HepG2 (cell line): Measurements from ENCODE around the gene METTL26. TPM values are rescaled to one million over a fixed set of nuclear protein-coding genes. Genes with fewer than 3 reads are reported as not detected.

Experiments
- MZF1 ChIP-seq: sonication (generic); formaldehyde crosslinking; IDR thresholded peaks from 2 replicates; pipeline ENCODE4 v1.8.1; 2023; ENCODE audit warnings: mild to moderate bottlenecking, missing genetic modification reagents, borderline replicate concordance
- RAD21 ChIP-seq: fragments of 450-650 bp; formaldehyde crosslinking; IDR thresholded peaks from 2 replicates; pipeline ENCODE4 v1.5.0; 2020; ENCODE audit warnings: mild to moderate bottlenecking
- STAG1 ChIP-seq: sonication (generic); formaldehyde crosslinking; IDR thresholded peaks from 2 replicates; pipeline ENCODE4 v1.4.0; 2020; ENCODE audit warnings: missing genetic modification reagents
- TERF1 ChIP-seq: sonication (generic); formaldehyde crosslinking; IDR thresholded peaks from 2 replicates; pipeline ENCODE4 v1.8.0; 2022; ENCODE audit warnings: mild to moderate bottlenecking, missing genetic modification reagents, moderate library complexity
- XRCC5 ChIP-seq: fragments of 200-400 bp; formaldehyde crosslinking; optimal IDR thresholded peaks from 2 replicates; pipeline ENCODE3; 2017; ENCODE audit warnings: mild to moderate bottlenecking, low read length
- ZC3H4 ChIP-seq: sonication (generic); formaldehyde crosslinking; IDR thresholded peaks from 2 replicates; pipeline ENCODE4 v1.4.0; 2020; ENCODE audit warnings: missing genetic modification reagents, borderline replicate concordance
- ZNF484 ChIP-seq: sonication (generic); formaldehyde crosslinking; IDR thresholded peaks from 2 replicates; pipeline ENCODE4 v1.5.1; 2020; ENCODE audit warnings: mild to moderate bottlenecking, low read depth, missing genetic modification reagents, borderline replicate concordance
- ZNF615 ChIP-seq: sonication (generic); formaldehyde crosslinking; IDR thresholded peaks from 2 replicates; pipeline ENCODE4 v1.5.0; 2020; ENCODE audit warnings: mild to moderate bottlenecking, missing genetic modification reagents, borderline replicate concordance
- ZSCAN25 ChIP-seq: sonication (generic); formaldehyde crosslinking; IDR thresholded peaks from 2 replicates; pipeline ENCODE4 v1.8.0; 2022; ENCODE audit warnings: mild to moderate bottlenecking, missing genetic modification reagents
- polyA plus RNA-seq, 8 experiments: library from polyadenylated mRNA; depleted of rRNA in 3 of 8; stranded (reverse) in 7 of 8; unstranded in 1 of 8; fragments of >200 nt; fragmentation: Illumina TruSeq in 4 of 8; extraction: Trizol in 4 of 8; gene quantifications; 2 replicates each; pipeline versions ENCODE4 v1.2.1 to v1.2.3, GENCODE V29; 2011 to 2016; ENCODE audit warnings: low read depth in 4 of 8, missing spikeins in 1 of 8, mixed read lengths in 1 of 8; ENCODE audit not compliant: insufficient read depth in 1 of 8
- total RNA-seq, 5 experiments: library from RNA; depleted of rRNA; stranded (reverse); fragments of >200 nt; fragmentation: Illumina TruSeq; extraction: Trizol; gene quantifications; 2 replicates each; pipeline ENCODE4 v1.2.3, GENCODE V29; 2016; ENCODE audit warnings: low read depth in 1 of 5
- TF ChIP-seq, protein P1 (sequence below): sonication (generic); formaldehyde crosslinking; IDR thresholded peaks from 2 replicates; pipeline ENCODE4 v1.5.0; 2020; ENCODE audit warnings: mild to moderate bottlenecking, missing genetic modification reagents
- TF ChIP-seq, protein P2 (sequence below): sonication (generic); formaldehyde crosslinking; IDR thresholded peaks from 2 replicates; pipeline ENCODE4 v1.5.1; 2020; ENCODE audit warnings: mild to moderate bottlenecking, missing genetic modification reagents, moderate library complexity
- TF ChIP-seq, protein P3 (sequence below): IDR thresholded peaks from 2 replicates; pipeline ENCODE4 v1.6.1; 2016; ENCODE audit warnings: low read depth
- TF ChIP-seq, protein P4 (sequence below), 2 experiments: sonication (generic) in 1 of 2; formaldehyde crosslinking in 1 of 2; IDR thresholded peaks; 2 replicates each; pipeline versions ENCODE4 v1.4.0 to v1.6.1; 2016 to 2020; ENCODE audit warnings: borderline replicate concordance in 1 of 2, low read depth in 1 of 2, mild to moderate bottlenecking in 1 of 2, missing genetic modification reagents in 1 of 2

The METTL26 gene
- total and polyA plus RNA-seq, 2 of the 13 experiments (the other 11 are each of a cell fraction or from before 2014, with no cell fraction given) = 65.5 to 70.1 TPM

DNA sequence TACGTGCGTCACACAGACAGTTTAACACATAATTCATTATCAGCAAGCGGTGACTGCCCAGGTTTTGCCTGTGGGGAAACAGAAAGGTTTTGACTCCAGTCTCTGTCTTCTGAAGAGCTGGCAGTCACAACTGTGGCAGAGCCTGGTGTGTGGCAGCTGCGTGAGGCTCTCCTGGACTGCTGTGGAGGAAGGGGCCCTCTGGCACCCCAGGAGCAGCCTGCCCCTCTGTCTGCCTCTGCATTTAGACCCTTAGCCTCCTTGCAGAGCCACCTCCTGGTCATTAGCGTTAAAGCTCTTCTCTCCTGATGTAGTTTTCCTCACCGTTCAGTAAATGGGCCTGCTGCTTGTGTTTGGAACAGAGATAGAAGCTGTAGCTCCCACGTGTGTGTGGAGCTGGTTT lies 35.3 kb downstream of the METTL26 start (continued):
- TF ChIP-seq, protein P1, sequence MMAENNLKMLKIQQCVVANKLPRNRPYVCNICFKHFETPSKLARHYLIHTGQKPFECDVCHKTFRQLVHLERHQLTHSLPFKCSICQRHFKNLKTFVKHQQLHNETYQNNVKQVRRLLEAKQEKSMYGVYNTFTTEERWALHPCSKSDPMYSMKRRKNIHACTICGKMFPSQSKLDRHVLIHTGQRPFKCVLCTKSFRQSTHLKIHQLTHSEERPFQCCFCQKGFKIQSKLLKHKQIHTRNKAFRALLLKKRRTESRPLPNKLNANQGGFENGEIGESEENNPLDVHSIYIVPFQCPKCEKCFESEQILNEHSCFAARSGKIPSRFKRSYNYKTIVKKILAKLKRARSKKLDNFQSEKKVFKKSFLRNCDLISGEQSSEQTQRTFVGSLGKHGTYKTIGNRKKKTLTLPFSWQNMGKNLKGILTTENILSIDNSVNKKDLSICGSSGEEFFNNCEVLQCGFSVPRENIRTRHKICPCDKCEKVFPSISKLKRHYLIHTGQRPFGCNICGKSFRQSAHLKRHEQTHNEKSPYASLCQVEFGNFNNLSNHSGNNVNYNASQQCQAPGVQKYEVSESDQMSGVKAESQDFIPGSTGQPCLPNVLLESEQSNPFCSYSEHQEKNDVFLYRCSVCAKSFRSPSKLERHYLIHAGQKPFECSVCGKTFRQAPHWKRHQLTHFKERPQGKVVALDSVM (CRISPR knock-in tag) = no peak
- peak; percentile 16; the same call in 1 of the 2 replicates for TF ChIP-seq RAD21 (CRISPR knock-in tag)
- TF ChIP-seq ZNF615 (CRISPR knock-in tag) = no peak
- no peak for TF ChIP-seq ZSCAN25 (CRISPR knock-in tag)
- TF ChIP-seq TERF1 (CRISPR knock-in tag) = no peak
- peak; percentile 16 for TF ChIP-seq XRCC5
- TF ChIP-seq STAG1 (CRISPR knock-in tag) = peak; percentile 50
- no peak for TF ChIP-seq ZC3H4 (CRISPR knock-in tag)
- TF ChIP-seq, protein P2, sequence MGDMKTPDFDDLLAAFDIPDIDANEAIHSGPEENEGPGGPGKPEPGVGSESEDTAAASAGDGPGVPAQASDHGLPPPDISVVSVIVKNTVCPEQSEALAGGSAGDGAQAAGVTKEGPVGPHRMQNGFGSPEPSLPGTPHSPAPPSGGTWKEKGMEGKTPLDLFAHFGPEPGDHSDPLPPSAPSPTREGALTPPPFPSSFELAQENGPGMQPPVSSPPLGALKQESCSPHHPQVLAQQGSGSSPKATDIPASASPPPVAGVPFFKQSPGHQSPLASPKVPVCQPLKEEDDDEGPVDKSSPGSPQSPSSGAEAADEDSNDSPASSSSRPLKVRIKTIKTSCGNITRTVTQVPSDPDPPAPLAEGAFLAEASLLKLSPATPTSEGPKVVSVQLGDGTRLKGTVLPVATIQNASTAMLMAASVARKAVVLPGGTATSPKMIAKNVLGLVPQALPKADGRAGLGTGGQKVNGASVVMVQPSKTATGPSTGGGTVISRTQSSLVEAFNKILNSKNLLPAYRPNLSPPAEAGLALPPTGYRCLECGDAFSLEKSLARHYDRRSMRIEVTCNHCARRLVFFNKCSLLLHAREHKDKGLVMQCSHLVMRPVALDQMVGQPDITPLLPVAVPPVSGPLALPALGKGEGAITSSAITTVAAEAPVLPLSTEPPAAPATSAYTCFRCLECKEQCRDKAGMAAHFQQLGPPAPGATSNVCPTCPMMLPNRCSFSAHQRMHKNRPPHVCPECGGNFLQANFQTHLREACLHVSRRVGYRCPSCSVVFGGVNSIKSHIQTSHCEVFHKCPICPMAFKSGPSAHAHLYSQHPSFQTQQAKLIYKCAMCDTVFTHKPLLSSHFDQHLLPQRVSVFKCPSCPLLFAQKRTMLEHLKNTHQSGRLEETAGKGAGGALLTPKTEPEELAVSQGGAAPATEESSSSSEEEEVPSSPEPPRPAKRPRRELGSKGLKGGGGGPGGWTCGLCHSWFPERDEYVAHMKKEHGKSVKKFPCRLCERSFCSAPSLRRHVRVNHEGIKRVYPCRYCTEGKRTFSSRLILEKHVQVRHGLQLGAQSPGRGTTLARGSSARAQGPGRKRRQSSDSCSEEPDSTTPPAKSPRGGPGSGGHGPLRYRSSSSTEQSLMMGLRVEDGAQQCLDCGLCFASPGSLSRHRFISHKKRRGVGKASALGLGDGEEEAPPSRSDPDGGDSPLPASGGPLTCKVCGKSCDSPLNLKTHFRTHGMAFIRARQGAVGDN (CRISPR knock-in tag) = 0 out of 2 replicates have a peak, but pooled peaks have one; percentile 13
- no peak for TF ChIP-seq MZF1
- TF ChIP-seq, protein P3, sequence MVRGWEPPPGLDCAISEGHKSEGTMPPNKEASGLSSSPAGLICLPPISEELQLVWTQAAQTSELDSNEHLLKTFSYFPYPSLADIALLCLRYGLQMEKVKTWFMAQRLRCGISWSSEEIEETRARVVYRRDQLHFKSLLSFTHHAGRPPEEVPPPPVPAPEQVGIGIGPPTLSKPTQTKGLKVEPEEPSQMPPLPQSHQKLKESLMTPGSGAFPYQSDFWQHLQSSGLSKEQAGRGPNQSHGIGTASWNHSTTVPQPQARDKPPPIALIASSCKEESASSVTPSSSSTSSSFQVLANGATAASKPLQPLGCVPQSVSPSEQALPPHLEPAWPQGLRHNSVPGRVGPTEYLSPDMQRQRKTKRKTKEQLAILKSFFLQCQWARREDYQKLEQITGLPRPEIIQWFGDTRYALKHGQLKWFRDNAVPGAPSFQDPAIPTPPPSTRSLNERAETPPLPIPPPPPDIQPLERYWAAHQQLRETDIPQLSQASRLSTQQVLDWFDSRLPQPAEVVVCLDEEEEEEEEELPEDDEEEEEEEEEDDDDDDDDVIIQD (CRISPR knock-in tag) = no peak
- TF ChIP-seq, protein P4, sequence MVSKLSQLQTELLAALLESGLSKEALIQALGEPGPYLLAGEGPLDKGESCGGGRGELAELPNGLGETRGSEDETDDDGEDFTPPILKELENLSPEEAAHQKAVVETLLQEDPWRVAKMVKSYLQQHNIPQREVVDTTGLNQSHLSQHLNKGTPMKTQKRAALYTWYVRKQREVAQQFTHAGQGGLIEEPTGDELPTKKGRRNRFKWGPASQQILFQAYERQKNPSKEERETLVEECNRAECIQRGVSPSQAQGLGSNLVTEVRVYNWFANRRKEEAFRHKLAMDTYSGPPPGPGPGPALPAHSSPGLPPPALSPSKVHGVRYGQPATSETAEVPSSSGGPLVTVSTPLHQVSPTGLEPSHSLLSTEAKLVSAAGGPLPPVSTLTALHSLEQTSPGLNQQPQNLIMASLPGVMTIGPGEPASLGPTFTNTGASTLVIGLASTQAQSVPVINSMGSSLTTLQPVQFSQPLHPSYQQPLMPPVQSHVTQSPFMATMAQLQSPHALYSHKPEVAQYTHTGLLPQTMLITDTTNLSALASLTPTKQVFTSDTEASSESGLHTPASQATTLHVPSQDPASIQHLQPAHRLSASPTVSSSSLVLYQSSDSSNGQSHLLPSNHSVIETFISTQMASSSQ (IDR thresholded peaks at IDR 0.05; ENCODE audit: low read depth) = no peak
- TF ChIP-seq, protein P4 (CRISPR knock-in tag; IDR thresholded peaks at IDR 0.05; ENCODE audit: borderline replicate concordance) = no peak
- no peak for TF ChIP-seq ZNF484 (CRISPR knock-in tag)
- TF ChIP-seq, all 625 proteins: peak for 7
